ENCODE results near the gene NOTCH1.

DNA sequence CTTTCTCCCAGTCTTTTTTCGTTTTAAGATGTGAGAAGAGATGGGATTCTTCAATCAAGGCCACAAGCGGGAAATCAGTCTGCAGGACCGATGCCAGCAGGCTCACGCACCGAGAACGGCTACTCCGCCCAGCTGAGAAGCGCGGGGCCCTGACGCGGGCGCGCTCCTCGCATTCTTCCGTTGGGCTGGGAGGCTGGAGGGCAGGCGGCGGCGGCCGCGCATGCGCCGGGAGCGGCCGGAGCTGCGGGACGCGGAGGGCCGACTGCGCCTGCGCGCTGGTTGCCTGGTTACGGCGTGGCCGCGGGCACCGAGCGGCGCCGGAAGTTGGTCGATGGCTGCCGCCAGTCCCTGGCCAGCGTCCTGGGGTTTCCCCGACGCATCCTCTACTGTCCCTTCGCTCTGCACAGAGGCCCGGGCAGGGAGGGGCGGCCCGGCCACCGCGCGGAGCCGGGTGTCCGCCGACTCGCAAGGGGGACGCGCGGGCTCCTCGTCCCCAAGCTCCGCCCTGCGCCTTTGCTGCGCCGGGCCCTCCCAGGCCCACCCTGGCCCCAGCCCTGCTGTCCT lies 62.2 kb downstream of the NOTCH1 start:
- TF ChIP-seq EZH2 (IDR thresholded peaks at IDR 0.05; ENCODE audit: borderline replicate concordance, low read depth, low read length, severe bottlenecking), result no peak
- TF ChIP-seq, protein P1, sequence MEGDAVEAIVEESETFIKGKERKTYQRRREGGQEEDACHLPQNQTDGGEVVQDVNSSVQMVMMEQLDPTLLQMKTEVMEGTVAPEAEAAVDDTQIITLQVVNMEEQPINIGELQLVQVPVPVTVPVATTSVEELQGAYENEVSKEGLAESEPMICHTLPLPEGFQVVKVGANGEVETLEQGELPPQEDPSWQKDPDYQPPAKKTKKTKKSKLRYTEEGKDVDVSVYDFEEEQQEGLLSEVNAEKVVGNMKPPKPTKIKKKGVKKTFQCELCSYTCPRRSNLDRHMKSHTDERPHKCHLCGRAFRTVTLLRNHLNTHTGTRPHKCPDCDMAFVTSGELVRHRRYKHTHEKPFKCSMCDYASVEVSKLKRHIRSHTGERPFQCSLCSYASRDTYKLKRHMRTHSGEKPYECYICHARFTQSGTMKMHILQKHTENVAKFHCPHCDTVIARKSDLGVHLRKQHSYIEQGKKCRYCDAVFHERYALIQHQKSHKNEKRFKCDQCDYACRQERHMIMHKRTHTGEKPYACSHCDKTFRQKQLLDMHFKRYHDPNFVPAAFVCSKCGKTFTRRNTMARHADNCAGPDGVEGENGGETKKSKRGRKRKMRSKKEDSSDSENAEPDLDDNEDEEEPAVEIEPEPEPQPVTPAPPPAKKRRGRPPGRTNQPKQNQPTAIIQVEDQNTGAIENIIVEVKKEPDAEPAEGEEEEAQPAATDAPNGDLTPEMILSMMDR (IDR thresholded peaks at IDR 0.05; ENCODE audit: borderline replicate concordance, extremely low read depth, low read length, poor library complexity, severe bottlenecking), result no peak

All from DND-41 (cell line).